ENCODE results near the gene TXNDC2.

DNA sequence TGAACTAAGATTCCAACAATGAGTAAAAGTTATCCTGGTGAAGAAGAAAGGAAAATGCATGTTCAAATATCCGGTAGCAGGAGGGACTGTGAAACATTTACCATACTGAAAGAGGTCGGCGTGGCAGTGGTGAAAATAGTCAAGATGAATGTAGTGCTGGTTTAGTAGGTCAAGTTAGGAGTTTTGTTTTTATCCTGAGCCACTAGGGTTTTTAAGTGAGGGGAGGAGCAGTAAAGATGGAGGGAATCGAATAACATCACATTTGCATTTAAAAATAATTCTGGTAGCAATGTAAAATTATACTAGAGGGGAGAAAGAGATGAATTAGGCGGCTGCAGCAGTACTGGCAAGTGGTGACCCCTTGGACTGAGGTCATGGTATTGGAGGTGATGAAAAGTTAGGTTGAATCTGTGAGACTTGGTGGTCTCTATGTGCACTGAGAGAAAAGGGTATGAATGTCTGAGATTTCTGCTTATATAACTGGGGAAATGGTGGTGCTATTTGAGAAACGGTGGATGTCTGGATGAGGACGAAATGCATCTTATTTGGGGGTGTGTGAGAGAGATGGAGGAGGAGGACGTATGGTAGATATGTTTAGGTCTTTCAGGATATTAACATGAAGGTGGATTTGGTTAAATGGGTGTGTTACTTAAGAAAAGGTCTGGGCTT lies 33.9 kb downstream of the TXNDC2 start:
- no peak for TF ChIP-seq POLR2AphosphoS5 (IDR thresholded peaks at IDR 0.05)
- TF ChIP-seq POLR2A (IDR thresholded peaks at IDR 0.05), result no peak
- TF ChIP-seq, protein P1, sequence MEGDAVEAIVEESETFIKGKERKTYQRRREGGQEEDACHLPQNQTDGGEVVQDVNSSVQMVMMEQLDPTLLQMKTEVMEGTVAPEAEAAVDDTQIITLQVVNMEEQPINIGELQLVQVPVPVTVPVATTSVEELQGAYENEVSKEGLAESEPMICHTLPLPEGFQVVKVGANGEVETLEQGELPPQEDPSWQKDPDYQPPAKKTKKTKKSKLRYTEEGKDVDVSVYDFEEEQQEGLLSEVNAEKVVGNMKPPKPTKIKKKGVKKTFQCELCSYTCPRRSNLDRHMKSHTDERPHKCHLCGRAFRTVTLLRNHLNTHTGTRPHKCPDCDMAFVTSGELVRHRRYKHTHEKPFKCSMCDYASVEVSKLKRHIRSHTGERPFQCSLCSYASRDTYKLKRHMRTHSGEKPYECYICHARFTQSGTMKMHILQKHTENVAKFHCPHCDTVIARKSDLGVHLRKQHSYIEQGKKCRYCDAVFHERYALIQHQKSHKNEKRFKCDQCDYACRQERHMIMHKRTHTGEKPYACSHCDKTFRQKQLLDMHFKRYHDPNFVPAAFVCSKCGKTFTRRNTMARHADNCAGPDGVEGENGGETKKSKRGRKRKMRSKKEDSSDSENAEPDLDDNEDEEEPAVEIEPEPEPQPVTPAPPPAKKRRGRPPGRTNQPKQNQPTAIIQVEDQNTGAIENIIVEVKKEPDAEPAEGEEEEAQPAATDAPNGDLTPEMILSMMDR (IDR thresholded peaks at IDR 0.05), result no peak
